HepG2 (cell line): Measurements from ENCODE around the gene XPNPEP3. TPM values are rescaled to one million over a fixed set of nuclear protein-coding genes. Genes with fewer than 3 reads are reported as not detected.
"Not testable (repeated sequence)": the region's sequence is repeated elsewhere in the genome, so short reads cannot be mapped to it uniquely, and the experiment has no call there.

Experiments
- ATAC-seq: fragments of 200-7000 bp; cut with Tn5 transposase; 3 replicates; pipeline ENCODE4 v1.9.1; 2020; ENCODE audit warnings: mild to moderate bottlenecking, moderate library complexity
- BruUV-seq: library from RNA; stranded (reverse); fragments of 400-500 nt; replicated peaks from 2 replicates; lab custom pipeline; 2021; lab: Mats Ljungman, UMichigan
- CTCF ChIA-PET: fragments of 300-600 bp; formaldehyde crosslinking; extraction: SDS; loops from one replicate; lab custom pipeline; 2021; ENCODE audit warnings: low total read pairs, inconsistent platforms, low intra/inter-chr PET ratio; lab: Yijun Ruan, JAX
- POLR2A ChIA-PET: fragments of 350-600 bp; sonication (Branson Sonifier 250); formaldehyde crosslinking; loops from one replicate; lab custom pipeline; 2020; ENCODE audit warnings: antibody characterized with exemption, inconsistent platforms; lab: Yijun Ruan, JAX
- DNase-seq: peaks from one replicate; pipeline ENCODE4 v3.0.0-alpha.2; 2015; ENCODE audit warnings: low spot score
- FAIRE-seq: peaks from 3 replicates; lab custom pipeline; 2011; peaks lifted over from hg19 to GRCh38; lab: Jason Lieb, UNC
- H2AFZ ChIP-seq: one replicate; pipeline ENCODE4 v1.6.1; 2011; ENCODE audit warnings: low read length, inconsistent platforms
- H3K27ac ChIP-seq: fragments of 300-600 bp; 3 replicates; pipeline ENCODE4 v1.8.0; 2011; ENCODE audit warnings: mixed run types, mild to moderate bottlenecking, mixed read lengths, low read length, inconsistent platforms; ENCODE audit not compliant: insufficient read depth; ENCODE audit errors: extremely low read length
- H3K27me3 ChIP-seq, 2 experiments: fragments of 200-600 bp in 1 of 2; 2 replicates in 1 of 2; 3 replicates in 1 of 2; pipeline versions ENCODE4 v1.6.0 to v1.8.0; 2011; ENCODE audit warnings: low read length in 2 of 2, mild to moderate bottlenecking in 2 of 2, moderate library complexity in 2 of 2, inconsistent platforms in 1 of 2; ENCODE audit not compliant: insufficient read depth in 2 of 2, control insufficient read depth in 1 of 2
- H3K36me3 ChIP-seq, 2 experiments: fragments of 200-600 bp in 1 of 2; replicated peaks in 1 of 2; 2 replicates in 1 of 2; 3 replicates in 1 of 2; pipeline versions ENCODE4 v1.5.1 to v1.8.0; 2011; ENCODE audit warnings: low read length in 2 of 2, inconsistent platforms in 1 of 2; ENCODE audit not compliant: insufficient read depth in 2 of 2, control insufficient read depth in 1 of 2
- H3K4me1 ChIP-seq: 2 replicates; pipeline ENCODE4 v1.5.1; 2012; ENCODE audit warnings: low read length, inconsistent platforms; ENCODE audit not compliant: insufficient read depth
- H3K4me2 ChIP-seq: 2 replicates; pipeline ENCODE4 v1.6.0; 2011; ENCODE audit warnings: low read depth, low read length, inconsistent platforms
- H3K4me3 ChIP-seq, 3 experiments: fragments of 200-600 bp in 1 of 3; sonication (generic), shearing (Covaris generic) in 1 of 3; replicated peaks in 1 of 3; 2 replicates each; pipeline ENCODE4 v1.5.1; 2011 to 2016; ENCODE audit warnings: low read length in 3 of 3, inconsistent platforms in 2 of 3, low read depth in 2 of 3, mild to moderate bottlenecking in 2 of 3, control low read depth in 1 of 3, mixed read lengths in 1 of 3; ENCODE audit not compliant: insufficient read depth in 1 of 3
- H3K79me2 ChIP-seq: one replicate; pipeline ENCODE4 v1.6.1; 2011; ENCODE audit warnings: low read length, inconsistent platforms; ENCODE audit not compliant: insufficient read depth
- H3K9ac ChIP-seq: 2 replicates; pipeline ENCODE4 v1.6.0; 2011; ENCODE audit warnings: mild to moderate bottlenecking, low read depth, low read length, inconsistent platforms; ENCODE audit not compliant: insufficient read depth
- H3K9me3 ChIP-seq: 2 replicates; pipeline ENCODE4 v1.5.1; 2012; ENCODE audit warnings: mild to moderate bottlenecking, low read length
- H4K20me1 ChIP-seq: 2 replicates; pipeline ENCODE4 v1.6.0; 2011; ENCODE audit warnings: inconsistent platforms, mild to moderate bottlenecking, low read length, moderate library complexity; ENCODE audit not compliant: insufficient read depth
- ADNP ChIP-seq: sonication (generic); formaldehyde crosslinking; IDR thresholded peaks from 2 replicates; pipeline ENCODE4 v1.4.0; 2020; ENCODE audit warnings: missing genetic modification reagents
- CREB1 ChIP-seq, 2 experiments: fragments of 450-650 bp in 1 of 2; IDR thresholded peaks; 2 replicates each; pipeline ENCODE4 v1.6.1; 2016 to 2017; ENCODE audit warnings: control low read depth in 1 of 2, mild to moderate bottlenecking in 1 of 2, missing compliant biosample characterization in 1 of 2, missing genetic modification characterization in 1 of 2
- FOXA1 ChIP-seq, 2 experiments: fragments of 450-650 bp in 1 of 2; sonication (generic) in 1 of 2; formaldehyde crosslinking in 1 of 2; IDR thresholded peaks; 2 replicates each; pipeline versions ENCODE4 v1.4.0 to v1.6.1; 2016 to 2020; ENCODE audit warnings: missing genetic modification reagents in 1 of 2
- HNF4A ChIP-seq: sonication (generic); formaldehyde crosslinking; IDR thresholded peaks from 2 replicates; pipeline ENCODE4 v1.4.0; 2020; ENCODE audit warnings: missing genetic modification reagents
- ONECUT2 ChIP-seq: sonication (generic); formaldehyde crosslinking; IDR thresholded peaks from 2 replicates; pipeline ENCODE4 v1.4.0; 2020; ENCODE audit warnings: missing genetic modification reagents
- PAXIP1 ChIP-seq: sonication (generic); formaldehyde crosslinking; conservative IDR thresholded peaks from 2 replicates; pipeline ENCODE4 v1.4.0; 2020; ENCODE audit warnings: mild to moderate bottlenecking, missing genetic modification reagents, moderate library complexity
- PITX1 ChIP-seq: sonication (generic); formaldehyde crosslinking; IDR thresholded peaks from 2 replicates; pipeline ENCODE4 v1.5.1; 2020; ENCODE audit warnings: mild to moderate bottlenecking, missing genetic modification reagents
- RARA ChIP-seq: IDR thresholded peaks from 2 replicates; pipeline ENCODE4 v1.6.1; 2016; ENCODE audit warnings: missing genetic modification reagents, missing compliant biosample characterization
- RXRA ChIP-seq: sonication (generic); formaldehyde crosslinking; IDR thresholded peaks from 2 replicates; pipeline ENCODE4 v1.5.1; 2020; ENCODE audit warnings: missing genetic modification reagents
- SALL1 ChIP-seq: sonication (generic); formaldehyde crosslinking; IDR thresholded peaks from 2 replicates; pipeline ENCODE4 v1.8.0; 2022; ENCODE audit warnings: mild to moderate bottlenecking, missing genetic modification reagents
- SP5 ChIP-seq: IDR thresholded peaks from 2 replicates; pipeline ENCODE4 v1.6.1; 2016; ENCODE audit warnings: low read depth, borderline replicate concordance
- ZNF549 ChIP-seq: sonication (generic); formaldehyde crosslinking; IDR thresholded peaks from 2 replicates; pipeline ENCODE4 v1.5.0; 2020; ENCODE audit warnings: missing genetic modification reagents
- WGBS: methylation state at CpG from one replicate; pipeline ENCODE4 v1.1.6; 2017; ENCODE audit warnings: low lambda C conversion rate; 5-methylcytosine and 5-hydroxymethylcytosine counted together
- in situ Hi-C: cut with HindIII; loops from 2 replicates; pipeline ENCODE4 v1.10.0; 2017; ENCODE audit warnings: low pct_unique_long_range_greater_than_20kb; ENCODE audit not compliant: extremely low pct_ligation_motif_present
- intact Hi-C: fragments of 100-400 bp; cut with micrococcal nuclease; formaldehyde crosslinking; loops from one replicate; pipeline ENCODE4 v1.10.0; 2022; ENCODE audit not compliant: unreplicated experiment
- polyA plus RNA-seq, 8 experiments: library from polyadenylated mRNA; depleted of rRNA in 3 of 8; stranded (reverse) in 7 of 8; unstranded in 1 of 8; fragments of >200 nt; fragmentation: Illumina TruSeq in 4 of 8; extraction: Trizol in 4 of 8; gene quantifications; 2 replicates each; pipeline versions ENCODE4 v1.2.1 to v1.2.3, GENCODE V29; 2011 to 2016; ENCODE audit warnings: low read depth in 4 of 8, missing spikeins in 1 of 8, mixed read lengths in 1 of 8; ENCODE audit not compliant: insufficient read depth in 1 of 8
- total RNA-seq, 5 experiments: library from RNA; depleted of rRNA; stranded (reverse); fragments of >200 nt; fragmentation: Illumina TruSeq; extraction: Trizol; gene quantifications; 2 replicates each; pipeline ENCODE4 v1.2.3, GENCODE V29; 2016; ENCODE audit warnings: low read depth in 1 of 5

Gene XPNPEP3
- total and polyA plus RNA-seq, 2 of the 13 experiments (the other 11 are each of a cell fraction or from before 2014, with no cell fraction given), result 10.3 to 14.0 TPM

GRCh38 chr22:40867109-40867508 lies 10.2 kb downstream of the XPNPEP3 start:
- peak overlapping the region; percentile 48 for H3K27ac ChIP-seq

GRCh38 chr22:40868379-40868778 lies 11.4 kb downstream of the XPNPEP3 start:
- in situ Hi-C loops; TF ChIP-seq FOXA1, CREB1 (IDR thresholded peaks at IDR 0.05): not testable (repeated sequence)
- 36% methylated on average over 6 of the region's 6 CpGs for WGBS
- ATAC-seq, result peak; percentile 82
- TF ChIP-seq HNF4A (peak; percentile 39; the same call in 1 of the 2 replicates), PITX1 (CRISPR knock-in tag) (peak; percentile 85), SP5 (CRISPR knock-in tag) (peak; percentile 25; the same call in 1 of the 2 replicates), FOXA1 (CRISPR knock-in tag; IDR thresholded peaks at IDR 0.05) (0 out of 2 replicates have a peak, but pooled peaks have one; percentile 15), RARA (CRISPR knock-in tag) (peak; percentile 52; the same call in 1 of the 2 replicates), SALL1 (CRISPR knock-in tag) (peak; percentile 72), PAXIP1 (CRISPR knock-in tag) (peak; percentile 47; the same call in 1 of the 2 replicates), ADNP (CRISPR knock-in tag) (0 out of 2 replicates have a peak, but pooled peaks have one; percentile 50), RXRA (0 out of 2 replicates have a peak, but pooled peaks have one; percentile 18), CREB1 (CRISPR knock-in tag; IDR thresholded peaks at IDR 0.05) (0 out of 2 replicates have a peak, but pooled peaks have one; percentile 21)

More at GRCh38 chr22:40867109-40867508, 10.2 kb downstream of the XPNPEP3 start:
- no peaks in the 10 kb centered on the region for H3K9me3 ChIP-seq
- in situ Hi-C loops (no loop called here), intact Hi-C loops (no loop called here)
- H3K4me1 ChIP-seq, result peaks cover 34% of the 10 kb centered on the region
- DNase-seq (no peak), FAIRE-seq (no peak), ATAC-seq (peak; percentile 58)
- H2AFZ ChIP-seq, result no peak overlapping the region
- BruUV-seq, result no TSS peak
- H3K4me3 ChIP-seq, result no peak overlapping the region
- POLR2A ChIA-PET, result interaction anchor here (3.3 kb wide), 1 partner anchor 10 kb away, joined by 18 read pairs; the partner anchor contains the start of genes ST13 and XPNPEP3
- no peak overlapping the region for H3K9ac ChIP-seq
- TF ChIP-seq ZNF549 (no peak), ONECUT2 (CRISPR knock-in tag) (peak; percentile 55; the same call in 1 of the 2 replicates)
- 35% methylated on average over 2 of the region's 2 CpGs for WGBS
- no peaks in the 10 kb centered on the region; a peak in 1 of 5 replicates for H3K36me3 ChIP-seq
- no peaks in the 10 kb centered on the region for H4K20me1 ChIP-seq
- peaks cover 17% of the 10 kb centered on the region for H3K79me2 ChIP-seq
- CTCF ChIA-PET, result no interaction called here
- 0 out of 2 replicates have a peak overlapping the region, but pooled peaks have one; percentile 9 for H3K4me2 ChIP-seq
- H3K27me3 ChIP-seq, result no peaks in the 10 kb centered on the region

More at GRCh38 chr22:40868379-40868778, 11.4 kb downstream of the XPNPEP3 start:
- H3K27me3 ChIP-seq, intact Hi-C loops, BruUV-seq, H3K36me3 ChIP-seq, CTCF ChIA-PET, H3K9ac ChIP-seq, H3K9me3 ChIP-seq, H2AFZ ChIP-seq, H3K79me2 ChIP-seq, H3K4me3 ChIP-seq, H4K20me1 ChIP-seq: not testable (repeated sequence)
- Histone ChIP-seq H3K27ac (peak overlapping the region; percentile 48), H3K4me2 (0 out of 2 replicates have a peak overlapping the region, but pooled peaks have one; percentile 12), H3K4me1 (peaks cover 34% of the 10 kb centered on the region)
- peak; percentile 40 for DNase-seq
- peak; percentile 18 for FAIRE-seq
- POLR2A ChIA-PET, result interaction anchor here (3.3 kb wide), 1 partner anchor 11 kb away, joined by 18 read pairs; the partner anchor contains the start of genes ST13 and XPNPEP3
